Activated naive CD8-positive, alpha-beta T cell treated with anti-CD3 and anti-CD28 coated beads, Interleukin-2, amount 50 U/mL, for 24 hours (primary cell): Measurements from ENCODE around the gene GAST.
"Not testable (repeated sequence)": the region's sequence is repeated elsewhere in the genome, so short reads cannot be mapped to it uniquely, and the experiment has no call there.

Source experiments
- ATAC-seq: fragments of 150-1000 bp; cut with Tn5 transposase; one replicate; pipeline ENCODE4 v1.10.0; 2021
- DNase-seq: peaks from one replicate; pipeline ENCODE4 v3.0.0; 2021
- H3K27ac Mint-ChIP-seq: one replicate; pipeline ENCODE4 v1.8.0; 2021; ENCODE audit warnings: mild to moderate bottlenecking, mixed read lengths
- H3K27me3 Mint-ChIP-seq: one replicate; pipeline ENCODE4 v1.8.0; 2021; ENCODE audit warnings: mixed read lengths
- H3K36me3 Mint-ChIP-seq: one replicate; pipeline ENCODE4 v1.8.0; 2021; ENCODE audit warnings: low read depth, mixed read lengths
- H3K4me1 Mint-ChIP-seq: one replicate; pipeline ENCODE4 v1.8.0; 2021; ENCODE audit warnings: mixed read lengths
- H3K4me3 Mint-ChIP-seq: one replicate; pipeline ENCODE4 v1.8.0; 2021; ENCODE audit warnings: mild to moderate bottlenecking, moderate library complexity, mixed read lengths
- H3K9me3 Mint-ChIP-seq: one replicate; pipeline ENCODE4 v1.8.0; 2021; ENCODE audit warnings: mixed read lengths

GAST gene

GRCh38 chr17:41690497-41690896, 21.6 kb upstream of the GAST start:
- peak overlapping the region; percentile 94 for H3K27ac Mint-ChIP-seq
- DNase-seq (no peak), ATAC-seq (no peak)
- peaks cover 41% of the 10 kb centered on the region for H3K4me1 Mint-ChIP-seq
- H3K9me3 Mint-ChIP-seq, result no peaks in the 10 kb centered on the region
- H3K27me3 Mint-ChIP-seq, result no peaks in the 10 kb centered on the region
- peak overlapping the region; percentile 94 for H3K4me3 Mint-ChIP-seq
- H3K36me3 Mint-ChIP-seq, result peaks cover 56% of the 10 kb centered on the region

DNA sequence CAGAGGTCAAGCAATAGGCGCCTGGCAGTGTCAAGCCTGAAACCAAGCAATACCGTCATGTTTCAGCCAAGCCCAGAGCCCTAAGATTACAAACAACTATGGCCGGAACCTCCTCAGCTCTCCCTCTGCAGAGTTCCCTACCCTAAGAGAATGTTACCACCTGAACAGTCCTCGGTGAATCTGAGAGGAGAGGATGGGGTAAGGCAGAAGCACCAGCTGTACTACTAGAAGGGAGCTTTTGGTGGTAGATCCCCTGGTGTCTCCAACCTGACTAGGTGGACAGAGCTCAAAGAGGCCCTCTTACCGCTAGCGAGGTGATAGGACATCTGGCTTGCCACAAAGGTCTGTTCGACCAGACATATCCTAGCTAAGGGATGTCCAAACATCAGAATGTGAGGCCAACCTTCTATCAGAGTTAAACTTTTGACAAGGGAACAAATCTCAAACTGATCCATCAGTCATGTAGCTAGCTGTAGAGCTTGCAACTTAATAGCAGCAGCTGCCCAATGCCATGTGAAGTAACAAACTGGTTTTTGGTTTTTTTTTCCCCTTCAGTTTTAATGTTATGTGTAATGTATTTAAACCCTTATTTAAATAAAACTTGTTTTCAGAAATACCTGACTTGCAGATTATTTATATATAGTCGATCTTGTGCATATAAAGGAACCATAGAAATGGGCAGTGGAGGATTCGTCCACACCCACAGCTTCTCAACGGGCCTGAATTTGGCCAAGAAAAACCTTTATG, 20.9 kb upstream of the GAST start:
- Mint-ChIP-seq H3K27me3 (no peaks in the 10 kb centered on the region), H3K9me3 (no peaks in the 10 kb centered on the region), H3K4me1 (peaks cover 45% of the 10 kb centered on the region), H3K4me3 (peak overlapping the region; percentile 94), H3K36me3 (peaks cover 57% of the 10 kb centered on the region), H3K27ac (peak overlapping the region; percentile 94)
- DNase-seq (no peak), ATAC-seq (no peak)

DNA sequence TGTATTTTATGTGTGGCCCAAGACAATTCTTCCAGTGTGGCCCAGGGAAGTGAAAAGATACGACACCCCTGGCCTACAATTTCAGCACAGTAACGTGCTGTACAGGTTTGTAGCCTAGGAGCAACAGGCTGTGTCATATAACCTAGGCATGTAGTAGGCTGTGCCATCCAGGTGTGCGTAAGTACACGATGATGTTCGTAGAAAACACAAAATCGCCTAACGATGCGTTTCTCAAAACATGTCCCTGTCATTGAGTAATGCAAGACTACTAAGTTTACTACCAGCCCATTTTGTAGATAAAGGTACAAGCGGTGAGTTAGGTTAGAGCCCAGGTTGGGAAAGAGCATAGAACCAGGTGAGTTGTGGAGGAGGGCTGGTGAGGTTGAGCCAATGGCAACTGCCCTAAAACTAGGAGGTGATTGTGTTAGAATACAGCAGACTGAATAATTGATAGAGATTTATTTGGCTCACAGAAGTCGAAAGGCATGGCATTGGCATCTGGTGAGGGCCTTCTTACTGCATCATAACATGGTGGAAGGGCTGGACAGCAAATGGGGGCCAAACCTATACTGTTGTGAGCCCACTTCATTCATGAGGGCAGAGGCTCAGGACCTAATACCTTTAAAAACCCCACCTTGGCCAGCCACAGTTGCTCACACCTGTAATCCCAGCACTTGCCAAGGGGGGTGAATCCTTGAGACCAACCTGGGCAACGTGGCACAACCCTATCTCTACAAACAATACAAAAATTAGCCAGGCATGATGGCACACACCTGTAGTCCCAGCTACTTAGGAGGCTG, 19.2 kb upstream of the GAST start:
- H3K27ac Mint-ChIP-seq, result peak overlapping the region; percentile 24
- peaks cover 38% of the 10 kb centered on the region for H3K4me1 Mint-ChIP-seq
- H3K9me3 Mint-ChIP-seq, result no peaks in the 10 kb centered on the region
- no peak for ATAC-seq
- H3K36me3 Mint-ChIP-seq, result peaks cover 57% of the 10 kb centered on the region
- peak overlapping the region; percentile 30 for H3K4me3 Mint-ChIP-seq
- no peak for DNase-seq
- H3K27me3 Mint-ChIP-seq, result no peaks in the 10 kb centered on the region

- DNase-seq (no peak), ATAC-seq (no peak)
- no peak overlapping the region for H3K4me3 Mint-ChIP-seq
- H3K27ac Mint-ChIP-seq, result no peak overlapping the region
- H3K27me3 Mint-ChIP-seq, result no peaks in the 10 kb centered on the region
- H3K9me3 Mint-ChIP-seq, result no peaks in the 10 kb centered on the region
- peaks cover 28% of the 10 kb centered on the region for H3K4me1 Mint-ChIP-seq
- peaks cover 43% of the 10 kb centered on the region for H3K36me3 Mint-ChIP-seq
Observed at GRCh38 chr17:41695134-41695661, 16.9 kb upstream of the GAST start.

- ATAC-seq, result peak; percentile 45
- H3K27ac Mint-ChIP-seq, result peak overlapping the region; percentile 3
- no peaks in the 10 kb centered on the region for H3K27me3 Mint-ChIP-seq
- no peak overlapping the region for H3K4me3 Mint-ChIP-seq
- peak; percentile 80 for DNase-seq
- no peaks in the 10 kb centered on the region for H3K9me3 Mint-ChIP-seq
- H3K4me1 Mint-ChIP-seq, result peaks cover 19% of the 10 kb centered on the region
- peaks cover 34% of the 10 kb centered on the region for H3K36me3 Mint-ChIP-seq
Observed at GRCh38 chr17:41695954-41696757, 16.0 kb upstream of the GAST start.

GRCh38 chr17:41697122-41697962, 14.8 kb upstream of the GAST start:
- Mint-ChIP-seq H3K9me3 (no peaks in the 10 kb centered on the region), H3K36me3 (peaks cover 22% of the 10 kb centered on the region), H3K27ac (no peak overlapping the region), H3K4me1 (peaks cover 8% of the 10 kb centered on the region), H3K4me3 (no peak overlapping the region), H3K27me3 (no peaks in the 10 kb centered on the region)
- ATAC-seq (no peak), DNase-seq (no peak)

GRCh38 chr17:41700843-41701242, 11.3 kb upstream of the GAST start:
- H3K27ac Mint-ChIP-seq, H3K27me3 Mint-ChIP-seq, DNase-seq, ATAC-seq, H3K4me1 Mint-ChIP-seq, H3K36me3 Mint-ChIP-seq, H3K4me3 Mint-ChIP-seq, H3K9me3 Mint-ChIP-seq: not testable (repeated sequence)

GRCh38 chr17:41702712-41703111, 9.4 kb upstream of the GAST start:
- Mint-ChIP-seq H3K4me1 (no peaks in the 10 kb centered on the region), H3K27me3 (peaks cover 4% of the 10 kb centered on the region), H3K27ac (no peak overlapping the region), H3K36me3 (no peaks in the 10 kb centered on the region), H3K4me3 (no peak overlapping the region), H3K9me3 (no peaks in the 10 kb centered on the region)
- ATAC-seq (no peak), DNase-seq (no peak)

GRCh38 chr17:41705271-41705991, 6.7 kb upstream of the GAST start:
- no peak overlapping the region for H3K27ac Mint-ChIP-seq
- ATAC-seq (no peak), DNase-seq (no peak)
- H3K27me3 Mint-ChIP-seq, result peaks cover 6% of the 10 kb centered on the region
- no peak overlapping the region for H3K4me3 Mint-ChIP-seq
- no peaks in the 10 kb centered on the region for H3K4me1 Mint-ChIP-seq
- H3K36me3 Mint-ChIP-seq, result no peaks in the 10 kb centered on the region
- no peaks in the 10 kb centered on the region for H3K9me3 Mint-ChIP-seq

DNA sequence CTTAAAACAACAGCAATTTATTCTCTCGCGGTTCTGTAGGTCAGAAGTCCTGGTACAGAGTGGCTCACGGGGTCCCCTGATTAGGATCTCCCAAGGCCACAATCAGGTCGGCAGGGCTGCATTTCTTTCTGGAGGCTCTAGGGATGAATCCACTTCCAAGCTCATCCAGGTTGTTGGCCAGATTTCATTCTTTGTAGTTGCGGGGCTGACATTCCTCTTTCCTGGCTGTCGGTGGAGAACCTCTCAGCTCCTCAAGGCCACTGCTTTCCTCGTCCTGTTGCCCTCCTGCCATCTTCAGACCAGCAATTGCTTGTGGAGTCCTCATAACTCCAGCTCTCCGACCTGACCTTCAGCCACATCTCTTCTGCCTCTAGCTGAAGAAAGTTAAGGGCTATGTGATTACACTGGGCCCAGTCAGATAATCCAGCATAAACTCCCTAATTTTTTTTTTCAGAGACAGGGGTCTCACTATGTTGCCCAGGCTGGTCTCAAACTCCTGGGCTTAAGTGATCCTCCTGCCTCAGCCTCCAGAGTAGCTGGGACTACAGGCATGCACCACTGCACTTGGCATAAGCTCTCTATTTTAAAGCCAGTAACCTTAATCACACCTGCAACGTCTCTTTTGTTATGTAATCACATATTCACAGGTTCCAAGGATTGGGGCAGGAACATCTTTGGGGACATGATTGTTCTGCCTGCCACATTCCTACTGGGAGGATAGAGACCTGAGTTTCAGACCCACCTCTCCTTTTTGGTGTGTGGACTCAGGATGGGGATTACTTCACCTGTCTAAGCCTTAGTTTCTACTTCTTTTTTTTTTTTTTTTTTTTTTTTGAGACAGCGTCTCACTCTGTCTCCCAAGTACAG, 4.1 kb upstream of the GAST start:
- Mint-ChIP-seq H3K36me3 (no peaks in the 10 kb centered on the region), H3K27me3 (peaks cover 13% of the 10 kb centered on the region), H3K27ac (no peak overlapping the region), H3K9me3 (no peaks in the 10 kb centered on the region), H3K4me3 (no peak overlapping the region), H3K4me1 (peaks cover 4% of the 10 kb centered on the region)
- no peak for ATAC-seq
- DNase-seq, result no peak

DNA sequence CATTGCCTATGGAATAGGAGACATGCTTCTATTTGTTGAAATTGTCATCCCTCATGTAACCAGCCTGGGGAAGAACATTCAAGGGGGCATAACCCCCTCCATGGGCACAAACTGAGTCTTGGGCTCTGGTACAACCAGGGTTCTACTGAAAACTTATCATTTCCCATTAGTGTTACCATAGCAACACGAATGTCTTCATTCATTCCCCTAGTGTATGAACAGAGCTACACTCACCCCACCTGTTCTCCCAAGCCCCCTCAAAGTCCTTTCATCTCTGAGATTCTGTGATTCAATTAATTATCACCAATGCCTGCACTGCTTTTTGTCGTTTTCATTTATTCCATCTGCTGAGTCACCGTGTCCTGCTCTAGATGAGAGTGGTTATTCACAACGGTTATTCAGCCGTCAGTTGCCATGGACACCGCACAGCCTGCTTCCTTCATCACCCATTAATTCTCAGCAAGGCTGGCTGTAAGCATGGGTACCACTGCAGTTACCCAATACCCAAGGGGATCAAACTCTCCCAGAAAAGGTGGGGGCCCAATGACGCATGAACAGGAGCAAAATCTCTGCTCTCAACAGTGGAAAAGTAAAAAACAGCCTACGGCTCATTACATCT, 1.6 kb upstream of the GAST start:
- Mint-ChIP-seq H3K4me3 (no peak overlapping the region), H3K36me3 (no peaks in the 10 kb centered on the region), H3K4me1 (peaks cover 4% of the 10 kb centered on the region), H3K27ac (no peak overlapping the region), H3K9me3 (no peaks in the 10 kb centered on the region), H3K27me3 (peaks cover 12% of the 10 kb centered on the region)
- DNase-seq, result no peak
- peak; percentile 65 for ATAC-seq
